HEK293 (cell line): ENCODE measurements around the gene SARNP.

Experiments
- CTCF ChIA-PET: fragments of 350-600 bp; formaldehyde crosslinking; extraction: SDS; loops from one replicate; lab custom pipeline; 2021; ENCODE audit warnings: antibody characterized with exemption; lab: Yijun Ruan, JAX
- POLR2A ChIA-PET: fragments of 300-600 bp; formaldehyde crosslinking; extraction: SDS; loops from one replicate; lab custom pipeline; 2020; ENCODE audit warnings: antibody characterized with exemption, inconsistent platforms; lab: Yijun Ruan, JAX
- H3K27ac ChIP-seq: fragments of 200-500 bp; sonication (Bioruptor generic); 2 replicates; pipeline ENCODE4 v1.5.1; 2014; ENCODE audit warnings: low read depth, low read length, control low read depth, inconsistent platforms; ENCODE audit errors: extremely low read depth
- H3K36me3 ChIP-seq, 2 experiments: fragments of 200-500 bp in 1 of 2; sonication (Bioruptor generic) in 1 of 2; 1 replicate in 1 of 2; 2 replicates in 1 of 2; pipeline ENCODE4 v1.5.1; 2014 to 2017; ENCODE audit warnings: inconsistent platforms in 2 of 2, low read length in 2 of 2; ENCODE audit not compliant: control insufficient read depth in 2 of 2, insufficient read depth in 1 of 2
- H3K4me1 ChIP-seq: fragments of 200-500 bp; sonication (Bioruptor generic); 2 replicates; pipeline ENCODE4 v1.5.1; 2014; ENCODE audit warnings: mild to moderate bottlenecking, low read length, inconsistent platforms; ENCODE audit not compliant: control insufficient read depth, insufficient read depth
- H3K4me3 ChIP-seq: 2 replicates; pipeline ENCODE4 v1.5.1; 2011; ENCODE audit warnings: low read depth, mild to moderate bottlenecking, control low read depth, low read length, moderate library complexity
- H3K9me3 ChIP-seq: fragments of 200-500 bp; sonication (Bioruptor generic); 2 replicates; pipeline ENCODE4 v1.5.1; 2014; ENCODE audit warnings: low read depth, low read length, inconsistent platforms; ENCODE audit not compliant: control insufficient read depth, insufficient read depth
- IKZF3 ChIP-seq: fragments of 450-650 bp; IDR thresholded peaks from 2 replicates; pipeline ENCODE4 v1.5.0; 2018; ENCODE audit warnings: missing biosample characterization, mild to moderate bottlenecking, missing genetic modification characterization, moderate library complexity
- KLF9 ChIP-seq: fragments of 450-650 bp; formaldehyde crosslinking; IDR thresholded peaks from 2 replicates; pipeline ENCODE4 v1.5.1; 2016; ENCODE audit warnings: missing biosample characterization, missing genetic modification characterization, low read depth
- SP3 ChIP-seq: fragments of 450-650 bp; formaldehyde crosslinking; IDR thresholded peaks from 2 replicates; pipeline ENCODE4 v1.5.1; 2016; ENCODE audit warnings: missing biosample characterization, missing genetic modification characterization
- SP7 ChIP-seq: fragments of 450-650 bp; formaldehyde crosslinking; IDR thresholded peaks from 2 replicates; pipeline ENCODE4 v1.5.1; 2016; ENCODE audit warnings: missing biosample characterization, missing genetic modification characterization
- ZBTB1 ChIP-seq: fragments of 450-650 bp; formaldehyde crosslinking; IDR thresholded peaks from 2 replicates; pipeline ENCODE4 v1.5.1; 2016; ENCODE audit warnings: missing biosample characterization, missing genetic modification characterization
- ZBTB17 ChIP-seq: fragments of 450-650 bp; formaldehyde crosslinking; IDR thresholded peaks from 2 replicates; pipeline ENCODE4 v1.5.1; 2016; ENCODE audit warnings: missing biosample characterization, missing genetic modification characterization
- ZBTB21 ChIP-seq: fragments of 450-650 bp; formaldehyde crosslinking; IDR thresholded peaks from 2 replicates; pipeline ENCODE4 v1.5.1; 2017; ENCODE audit warnings: missing biosample characterization, missing genetic modification characterization
- ZFP3 ChIP-seq: fragments of 450-650 bp; formaldehyde crosslinking; IDR thresholded peaks from 2 replicates; pipeline ENCODE4 v1.5.1; 2016; ENCODE audit warnings: low read depth, missing biosample characterization, missing genetic modification characterization
- ZFP41 ChIP-seq: fragments of 450-650 bp; formaldehyde crosslinking; IDR thresholded peaks from 2 replicates; pipeline ENCODE4 v1.5.1; 2016; ENCODE audit warnings: missing biosample characterization, missing genetic modification characterization, borderline replicate concordance
- ZFP69B ChIP-seq: fragments of 450-650 bp; formaldehyde crosslinking; IDR thresholded peaks from 2 replicates; pipeline ENCODE4 v1.5.1; 2016; ENCODE audit warnings: missing biosample characterization, missing genetic modification characterization
- ZNF133 ChIP-seq: fragments of 450-650 bp; formaldehyde crosslinking; IDR thresholded peaks from 2 replicates; pipeline ENCODE4 v1.5.1; 2016; ENCODE audit warnings: missing biosample characterization, missing genetic modification characterization
- ZNF19 ChIP-seq: fragments of 450-650 bp; formaldehyde crosslinking; IDR thresholded peaks from 2 replicates; pipeline ENCODE4; 2016; ENCODE audit warnings: missing biosample characterization, missing genetic modification characterization, low read depth
- ZNF223 ChIP-seq: fragments of 450-650 bp; formaldehyde crosslinking; IDR thresholded peaks from 2 replicates; pipeline ENCODE4 v1.5.1; 2016; ENCODE audit warnings: missing biosample characterization, missing genetic modification characterization
- ZNF335 ChIP-seq: fragments of 450-650 bp; formaldehyde crosslinking; conservative IDR thresholded peaks from 2 replicates; pipeline ENCODE4 v1.5.1; 2016; ENCODE audit warnings: missing biosample characterization, missing genetic modification characterization
- ZNF391 ChIP-seq: fragments of 450-650 bp; formaldehyde crosslinking; IDR thresholded peaks from 2 replicates; pipeline ENCODE4 v1.5.1; 2016; ENCODE audit warnings: low read depth, missing biosample characterization, missing genetic modification characterization, borderline replicate concordance
- ZNF654 ChIP-seq: fragments of 450-650 bp; formaldehyde crosslinking; IDR thresholded peaks from 2 replicates; pipeline ENCODE4 v1.5.1; 2016; ENCODE audit warnings: low read depth, missing biosample characterization, missing genetic modification characterization
- ZNF664 ChIP-seq: fragments of 450-650 bp; formaldehyde crosslinking; IDR thresholded peaks from 2 replicates; pipeline ENCODE4 v1.5.1; 2016; ENCODE audit warnings: missing biosample characterization, missing genetic modification characterization
- ZNF830 ChIP-seq: fragments of 450-650 bp; IDR thresholded peaks from 2 replicates; pipeline ENCODE4 v1.5.0; 2018; ENCODE audit warnings: missing biosample characterization, missing genetic modification characterization, low read depth, mild to moderate bottlenecking, moderate library complexity
- TF ChIP-seq, protein P1 (sequence below): fragments of 450-650 bp; formaldehyde crosslinking; IDR thresholded peaks from 2 replicates; pipeline ENCODE4 v1.5.1; 2017; ENCODE audit warnings: missing biosample characterization, missing genetic modification characterization
- TF ChIP-seq, protein P2 (sequence below): fragments of 450-650 bp; formaldehyde crosslinking; IDR thresholded peaks from 2 replicates; pipeline ENCODE4 v1.5.0; 2017; ENCODE audit warnings: missing biosample characterization, missing genetic modification characterization, borderline replicate concordance
- TF ChIP-seq, protein P3 (sequence below): fragments of 450-650 bp; formaldehyde crosslinking; IDR thresholded peaks from 2 replicates; pipeline ENCODE4 v1.5.1; 2016; ENCODE audit warnings: missing biosample characterization, missing genetic modification characterization
- TF ChIP-seq, protein P4 (sequence below): fragments of 450-650 bp; formaldehyde crosslinking; conservative IDR thresholded peaks from 2 replicates; pipeline ENCODE4 v1.5.1; 2016; ENCODE audit warnings: low read depth, missing biosample characterization, missing genetic modification characterization

SARNP gene

DNA sequence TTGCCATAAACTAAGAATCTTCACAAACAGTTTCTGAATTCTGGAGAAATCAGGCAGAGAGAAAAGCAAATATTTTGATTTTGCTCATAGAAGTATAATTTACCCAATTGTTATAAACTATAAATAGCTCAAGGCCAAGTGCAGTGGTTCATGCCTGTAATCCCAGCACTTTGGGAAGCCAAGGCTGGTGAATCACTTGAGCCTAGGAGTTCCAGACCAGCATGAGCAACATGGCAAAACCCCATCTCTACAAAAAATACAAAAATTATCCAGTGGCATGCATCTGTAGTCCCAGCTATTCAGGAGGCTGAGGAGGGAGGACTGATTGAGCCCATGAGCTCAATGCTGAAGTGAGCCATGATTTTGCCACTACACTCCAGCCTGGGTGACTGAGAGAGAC is 44.8 kb upstream of the SARNP start (continued):
- TF ChIP-seq, protein P1, sequence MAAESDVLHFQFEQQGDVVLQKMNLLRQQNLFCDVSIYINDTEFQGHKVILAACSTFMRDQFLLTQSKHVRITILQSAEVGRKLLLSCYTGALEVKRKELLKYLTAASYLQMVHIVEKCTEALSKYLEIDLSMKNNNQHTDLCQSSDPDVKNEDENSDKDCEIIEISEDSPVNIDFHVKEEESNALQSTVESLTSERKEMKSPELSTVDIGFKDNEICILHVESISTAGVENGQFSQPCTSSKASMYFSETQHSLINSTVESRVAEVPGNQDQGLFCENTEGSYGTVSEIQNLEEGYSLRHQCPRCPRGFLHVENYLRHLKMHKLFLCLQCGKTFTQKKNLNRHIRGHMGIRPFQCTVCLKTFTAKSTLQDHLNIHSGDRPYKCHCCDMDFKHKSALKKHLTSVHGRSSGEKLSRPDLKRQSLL (tag by site-specific recombination): no peak
- no peak for TF ChIP-seq ZNF830 (tag by site-specific recombination)

DNA sequence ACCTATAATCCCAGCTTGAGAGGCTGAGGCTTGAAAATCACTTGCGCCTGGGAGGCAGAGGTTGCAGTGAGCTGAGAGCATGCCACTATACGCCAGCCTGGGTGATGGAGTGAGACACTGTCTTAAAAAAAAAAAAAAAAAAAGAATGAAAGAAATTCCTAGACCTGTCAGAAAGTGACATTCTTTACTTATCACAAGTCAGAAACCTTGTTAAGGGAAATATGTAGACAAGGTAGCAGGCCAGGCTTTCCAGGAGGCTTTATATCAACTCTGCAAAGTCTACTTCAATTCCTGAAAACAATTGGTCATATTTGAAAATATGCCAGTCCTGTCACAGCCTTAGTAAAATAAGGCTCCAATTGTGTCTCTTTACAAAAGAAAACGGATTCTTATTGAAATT is 44.3 kb upstream of the SARNP start:
- TF ChIP-seq ZBTB1 (tag by site-specific recombination) (no peak), ZFP69B (no peak), IKZF3 (tag by site-specific recombination) (no peak), ZNF335 (peak; percentile 4; the same call in 1 of the 2 replicates)
- TF ChIP-seq, all 188 proteins: peak for 1
- Histone ChIP-seq H3K36me3 (no peaks in the 10 kb centered on the region), H3K4me3 (no peak overlapping the region), H3K27ac (no peak overlapping the region), H3K9me3 (no peaks in the 10 kb centered on the region), H3K4me1 (no peaks in the 10 kb centered on the region)
- ChIA-PET POLR2A (interaction anchor here (0.8 kb wide), 1 partner anchor 32 kb away, joined by 3 read pairs; the partner anchor contains the start of gene DNAJC14), CTCF (interaction anchor here (0.7 kb wide), 1 partner anchor 33 kb away, joined by 4 read pairs; no protein-coding TSS in a partner anchor)

DNA sequence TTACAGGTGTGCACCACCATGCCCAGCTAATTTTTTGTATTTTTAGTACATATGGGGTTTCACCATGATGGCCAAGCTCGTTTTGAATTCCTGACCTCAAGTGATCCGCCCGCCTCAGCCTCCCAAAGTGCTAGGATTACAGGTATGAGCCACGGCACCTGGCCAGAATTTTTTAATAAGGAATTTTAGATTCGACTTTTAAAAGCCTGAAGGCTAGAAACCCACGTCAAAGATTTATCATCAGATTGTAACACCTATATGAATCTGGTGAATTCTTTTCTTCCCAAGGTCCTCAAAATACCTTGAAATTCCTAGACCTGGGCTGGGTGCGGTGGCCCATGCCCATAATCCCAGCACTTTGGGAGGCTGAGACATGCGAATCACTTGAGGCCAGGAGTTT is 43.9 kb upstream of the SARNP start:
- TF ChIP-seq ZNF223: no peak
- TF ChIP-seq ZBTB21 (tag by site-specific recombination): no peak
- TF ChIP-seq ZFP3: no peak
- TF ChIP-seq ZNF335: no peak
- no peak for TF ChIP-seq ZNF19 (tag by site-specific recombination)
- TF ChIP-seq SP7 (tag by site-specific recombination): no peak
- TF ChIP-seq SP3: no peak
- TF ChIP-seq ZFP41 (tag by site-specific recombination): no peak
- TF ChIP-seq, protein P2, sequence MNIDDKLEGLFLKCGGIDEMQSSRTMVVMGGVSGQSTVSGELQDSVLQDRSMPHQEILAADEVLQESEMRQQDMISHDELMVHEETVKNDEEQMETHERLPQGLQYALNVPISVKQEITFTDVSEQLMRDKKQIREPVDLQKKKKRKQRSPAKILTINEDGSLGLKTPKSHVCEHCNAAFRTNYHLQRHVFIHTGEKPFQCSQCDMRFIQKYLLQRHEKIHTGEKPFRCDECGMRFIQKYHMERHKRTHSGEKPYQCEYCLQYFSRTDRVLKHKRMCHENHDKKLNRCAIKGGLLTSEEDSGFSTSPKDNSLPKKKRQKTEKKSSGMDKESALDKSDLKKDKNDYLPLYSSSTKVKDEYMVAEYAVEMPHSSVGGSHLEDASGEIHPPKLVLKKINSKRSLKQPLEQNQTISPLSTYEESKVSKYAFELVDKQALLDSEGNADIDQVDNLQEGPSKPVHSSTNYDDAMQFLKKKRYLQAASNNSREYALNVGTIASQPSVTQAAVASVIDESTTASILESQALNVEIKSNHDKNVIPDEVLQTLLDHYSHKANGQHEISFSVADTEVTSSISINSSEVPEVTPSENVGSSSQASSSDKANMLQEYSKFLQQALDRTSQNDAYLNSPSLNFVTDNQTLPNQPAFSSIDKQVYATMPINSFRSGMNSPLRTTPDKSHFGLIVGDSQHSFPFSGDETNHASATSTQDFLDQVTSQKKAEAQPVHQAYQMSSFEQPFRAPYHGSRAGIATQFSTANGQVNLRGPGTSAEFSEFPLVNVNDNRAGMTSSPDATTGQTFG: no peak
- TF ChIP-seq ZNF133 (tag by site-specific recombination): no peak
- TF ChIP-seq ZBTB17 (tag by site-specific recombination): no peak
- no peak for TF ChIP-seq KLF9 (tag by site-specific recombination)
- TF ChIP-seq ZNF664: no peak
- TF ChIP-seq ZNF391 (tag by site-specific recombination): no peak
- Histone ChIP-seq H3K36me3 (no peaks in the 10 kb centered on the region), H3K27ac (no peak overlapping the region), H3K4me3 (no peak overlapping the region), H3K9me3 (no peaks in the 10 kb centered on the region), H3K4me1 (no peaks in the 10 kb centered on the region)
- ChIA-PET CTCF (interaction anchor here (0.7 kb wide), 1 partner anchor 33 kb away, joined by 4 read pairs; no protein-coding TSS in a partner anchor), POLR2A (no interaction called here)

DNA sequence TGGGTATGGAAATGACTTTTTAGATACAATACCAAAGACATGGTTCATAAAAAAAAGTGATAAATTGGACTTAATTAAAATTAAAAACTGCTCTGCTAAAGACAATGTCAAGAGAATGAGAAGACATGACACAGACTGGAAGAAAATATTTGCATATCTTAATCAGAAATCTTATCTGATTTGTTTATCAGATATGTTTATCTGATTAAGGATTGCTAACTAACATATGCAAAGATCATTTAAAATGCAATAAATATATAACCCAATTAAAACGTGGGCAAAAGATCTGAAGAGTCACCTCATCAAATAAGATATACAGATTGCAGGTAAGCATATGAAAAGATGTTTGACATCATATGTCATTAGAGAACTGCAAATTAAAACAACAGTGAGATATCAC is 35.2 kb upstream of the SARNP start:
- no peaks in the 10 kb centered on the region for H3K9me3 ChIP-seq
- H3K4me1 ChIP-seq: no peaks in the 10 kb centered on the region
- ChIA-PET CTCF (no interaction called here), POLR2A (no interaction called here)
- no peak overlapping the region for H3K27ac ChIP-seq
- no peak overlapping the region for H3K4me3 ChIP-seq
- H3K36me3 ChIP-seq: no peaks in the 10 kb centered on the region
- TF ChIP-seq ZNF654 (tag by site-specific recombination) (no peak), ZNF830 (tag by site-specific recombination) (no peak)
- TF ChIP-seq, protein P3, sequence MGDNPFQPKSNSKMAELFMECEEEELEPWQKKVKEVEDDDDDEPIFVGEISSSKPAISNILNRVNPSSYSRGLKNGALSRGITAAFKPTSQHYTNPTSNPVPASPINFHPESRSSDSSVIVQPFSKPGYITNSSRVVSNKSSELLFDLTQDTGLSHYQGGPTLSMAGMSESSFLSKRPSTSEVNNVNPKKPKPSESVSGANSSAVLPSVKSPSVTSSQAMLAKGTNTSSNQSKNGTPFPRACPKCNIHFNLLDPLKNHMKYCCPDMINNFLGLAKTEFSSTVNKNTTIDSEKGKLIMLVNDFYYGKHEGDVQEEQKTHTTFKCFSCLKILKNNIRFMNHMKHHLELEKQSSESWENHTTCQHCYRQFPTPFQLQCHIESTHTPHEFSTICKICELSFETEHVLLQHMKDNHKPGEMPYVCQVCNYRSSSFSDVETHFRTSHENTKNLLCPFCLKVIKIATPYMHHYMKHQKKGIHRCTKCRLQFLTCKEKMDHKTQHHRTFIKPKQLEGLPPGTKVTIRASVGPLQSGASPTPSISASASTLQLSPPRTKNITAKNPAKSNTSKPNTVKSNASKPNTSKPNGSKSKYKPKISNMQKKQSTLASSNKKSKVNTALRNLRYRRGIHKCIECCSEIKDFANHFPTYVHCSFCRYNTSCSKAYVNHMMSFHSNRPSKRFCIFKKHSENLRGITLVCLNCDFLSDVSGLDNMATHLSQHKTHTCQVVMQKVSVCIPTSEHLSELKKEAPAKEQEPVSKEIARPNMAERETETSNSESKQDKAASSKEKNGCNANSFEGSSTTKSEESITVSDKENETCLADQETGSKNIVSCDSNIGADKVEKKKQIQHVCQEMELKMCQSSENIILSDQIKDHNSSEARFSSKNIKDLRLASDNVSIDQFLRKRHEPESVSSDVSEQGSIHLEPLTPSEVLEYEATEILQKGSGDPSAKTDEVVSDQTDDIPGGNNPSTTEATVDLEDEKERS (tag by site-specific recombination): no peak
- TF ChIP-seq, protein P4, sequence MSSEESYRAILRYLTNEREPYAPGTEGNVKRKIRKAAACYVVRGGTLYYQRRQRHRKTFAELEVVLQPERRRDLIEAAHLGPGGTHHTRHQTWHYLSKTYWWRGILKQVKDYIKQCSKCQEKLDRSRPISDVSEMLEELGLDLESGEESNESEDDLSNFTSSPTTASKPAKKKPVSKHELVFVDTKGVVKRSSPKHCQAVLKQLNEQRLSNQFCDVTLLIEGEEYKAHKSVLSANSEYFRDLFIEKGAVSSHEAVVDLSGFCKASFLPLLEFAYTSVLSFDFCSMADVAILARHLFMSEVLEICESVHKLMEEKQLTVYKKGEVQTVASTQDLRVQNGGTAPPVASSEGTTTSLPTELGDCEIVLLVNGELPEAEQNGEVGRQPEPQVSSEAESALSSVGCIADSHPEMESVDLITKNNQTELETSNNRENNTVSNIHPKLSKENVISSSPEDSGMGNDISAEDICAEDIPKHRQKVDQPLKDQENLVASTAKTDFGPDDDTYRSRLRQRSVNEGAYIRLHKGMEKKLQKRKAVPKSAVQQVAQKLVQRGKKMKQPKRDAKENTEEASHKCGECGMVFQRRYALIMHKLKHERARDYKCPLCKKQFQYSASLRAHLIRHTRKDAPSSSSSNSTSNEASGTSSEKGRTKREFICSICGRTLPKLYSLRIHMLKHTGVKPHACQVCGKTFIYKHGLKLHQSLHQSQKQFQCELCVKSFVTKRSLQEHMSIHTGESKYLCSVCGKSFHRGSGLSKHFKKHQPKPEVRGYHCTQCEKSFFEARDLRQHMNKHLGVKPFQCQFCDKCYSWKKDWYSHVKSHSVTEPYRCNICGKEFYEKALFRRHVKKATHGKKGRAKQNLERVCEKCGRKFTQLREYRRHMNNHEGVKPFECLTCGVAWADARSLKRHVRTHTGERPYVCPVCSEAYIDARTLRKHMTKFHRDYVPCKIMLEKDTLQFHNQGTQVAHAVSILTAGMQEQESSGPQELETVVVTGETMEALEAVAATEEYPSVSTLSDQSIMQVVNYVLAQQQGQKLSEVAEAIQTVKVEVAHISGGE (tag by site-specific recombination): no peak
